Activated CD8-positive, alpha-beta memory T cell treated with anti-CD3 and anti-CD28 coated beads for 36 hours (primary cell): ENCODE data around the gene MUC7. TPM values are rescaled to one million over a fixed set of nuclear protein-coding genes. Genes with fewer than 3 reads are reported as not detected.
"Not testable (repeated sequence)": the region's sequence is repeated elsewhere in the genome, so short reads cannot be mapped to it uniquely, and the experiment has no call there.

ENCODE experiments used
- CTCF ChIA-PET: fragments of 350-600 bp; sonication (Branson Sonifier 250); formaldehyde crosslinking; loops from one replicate; lab custom pipeline; 2021; ENCODE audit warnings: antibody characterized with exemption; lab: Charles Lee
- POLR2A ChIA-PET: fragments of 350-600 bp; sonication (Branson Sonifier 250); formaldehyde crosslinking; loops from one replicate; lab custom pipeline; 2021; ENCODE audit warnings: antibody characterized with exemption; lab: Charles Lee
- total RNA-seq, 2 experiments: library from RNA; stranded (reverse); gene quantifications; one replicate each; pipeline ENCODE4 v1.2.3, GENCODE V29; 2021

Gene MUC7
- not detected for total RNA-seq

GRCh38 chr4:70471897-70472296 lies at the start of gene MUC7:
TSS of gene MUC7 (plus strand) at chr4:70472197. CDS start at chr4:70474022, 1,825 bp downstream.
- POLR2A ChIA-PET: no interaction called here

DNA sequence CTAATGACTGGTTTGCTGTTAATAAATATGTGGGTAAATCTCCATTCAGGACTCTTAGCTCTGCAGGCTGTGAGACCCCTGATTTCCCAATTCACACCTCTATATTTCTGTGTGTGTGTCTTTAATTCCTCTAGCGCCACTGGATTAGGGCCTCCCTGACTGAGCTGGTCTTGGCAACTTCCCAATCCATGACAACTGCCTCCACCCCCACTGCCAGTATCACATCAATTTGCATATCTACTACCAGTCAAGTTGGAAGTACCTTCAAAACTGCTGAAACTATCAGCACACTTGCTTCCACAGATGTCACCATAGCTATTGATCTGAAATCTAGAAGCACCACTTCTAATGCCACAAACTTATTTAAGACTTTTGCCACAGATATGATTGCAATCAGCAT lies 46.7 kb upstream of the MUC7 start:
- ChIA-PET POLR2A (no interaction called here), CTCF (no interaction called here)

More at GRCh38 chr4:70471897-70472296, at the start of gene MUC7:
- CTCF ChIA-PET: no interaction called here

DNA sequence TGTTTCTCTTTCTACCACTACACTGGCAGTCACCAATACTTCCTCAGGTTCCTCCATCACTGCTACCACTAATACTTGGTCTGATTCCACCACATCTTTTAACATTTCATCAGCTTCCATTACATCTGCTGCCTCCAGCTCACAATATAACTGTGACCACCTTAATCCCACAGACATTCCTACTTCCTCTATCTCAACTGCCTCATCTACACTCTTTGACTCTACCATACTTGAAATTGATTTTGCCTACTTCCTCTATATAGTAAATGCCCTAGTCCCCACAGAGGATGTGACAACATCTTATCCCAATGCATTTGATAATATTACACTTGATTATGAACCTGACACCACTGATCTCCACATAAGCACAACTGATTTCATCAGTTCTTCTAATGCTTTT lies 45.2 kb upstream of the MUC7 start:
- POLR2A ChIA-PET: no interaction called here
- CTCF ChIA-PET: no interaction called here

- ChIA-PET CTCF (no interaction called here), POLR2A (no interaction called here)
Observed at GRCh38 chr4:70437197-70437596, 34.8 kb upstream of the MUC7 start.

DNA sequence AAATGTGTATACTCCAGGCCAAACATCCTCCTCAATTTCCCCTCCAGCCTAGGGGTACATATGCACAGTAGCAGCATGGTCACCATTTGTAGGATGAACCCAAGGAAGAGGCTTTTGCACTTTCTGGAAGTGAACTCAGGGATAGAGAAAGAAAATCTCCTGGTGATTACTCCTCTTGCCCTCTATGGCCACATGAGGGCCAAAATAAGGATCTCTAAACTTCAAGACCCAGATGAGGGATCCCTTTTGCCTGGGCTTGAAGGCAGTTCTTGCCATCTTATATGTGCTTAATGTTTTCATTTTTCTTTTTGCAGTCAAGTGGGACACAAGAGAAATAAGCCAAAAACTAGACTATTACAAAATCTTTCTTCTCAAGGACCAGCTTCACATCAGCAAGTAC lies 29.5 kb upstream of the MUC7 start:
- CTCF ChIA-PET: no interaction called here

GRCh38 chr4:70443329-70443728 lies 28.7 kb upstream of the MUC7 start:
- CTCF ChIA-PET: no interaction called here
- POLR2A ChIA-PET: no interaction called here

More for the DNA sequence above, 29.5 kb upstream of the MUC7 start:
- POLR2A ChIA-PET: no interaction called here

GRCh38 chr4:70449220-70449619 lies 22.8 kb upstream of the MUC7 start:
- POLR2A ChIA-PET: no interaction called here
- CTCF ChIA-PET: no interaction called here

DNA sequence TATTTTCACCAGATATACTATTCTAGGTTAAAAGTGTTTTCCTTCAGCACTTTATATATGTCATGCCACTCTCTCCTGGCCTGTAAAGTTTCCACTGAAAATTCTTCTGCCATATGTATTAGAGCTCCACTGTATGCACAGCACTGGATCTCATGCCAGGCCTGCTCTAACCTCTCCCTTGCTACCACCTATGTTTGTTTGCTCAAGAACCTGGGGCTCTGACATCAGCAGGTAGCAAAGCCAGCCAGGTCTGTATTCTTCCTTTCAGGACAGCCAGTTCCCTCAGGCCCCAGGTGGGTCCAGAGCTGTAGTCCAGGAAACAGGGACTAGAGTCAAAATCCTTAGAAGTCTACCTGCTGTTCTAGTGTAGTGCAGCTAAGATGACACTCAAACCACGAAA lies 19.1 kb upstream of the MUC7 start:
- POLR2A ChIA-PET: no interaction called here
- CTCF ChIA-PET: no interaction called here

DNA sequence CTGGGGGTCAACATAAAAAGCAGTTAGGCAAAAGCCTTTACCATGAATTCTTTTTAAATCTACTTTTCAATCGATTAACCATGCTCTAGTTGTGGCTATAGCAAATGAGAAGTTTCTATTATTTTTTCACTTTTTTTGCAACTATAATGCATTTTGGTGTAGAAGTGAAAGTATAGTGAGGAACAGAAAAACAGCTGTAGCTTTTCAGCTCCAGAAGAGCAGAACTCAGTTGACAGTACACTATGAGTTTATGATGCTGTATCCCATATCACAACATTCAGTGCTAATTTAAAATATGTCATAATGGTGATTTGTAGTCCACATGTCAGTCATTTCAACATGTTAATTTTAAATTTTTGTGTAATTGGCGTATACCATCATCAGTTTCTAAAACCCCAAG lies 8.7 kb upstream of the MUC7 start:
- POLR2A ChIA-PET: no interaction called here

DNA sequence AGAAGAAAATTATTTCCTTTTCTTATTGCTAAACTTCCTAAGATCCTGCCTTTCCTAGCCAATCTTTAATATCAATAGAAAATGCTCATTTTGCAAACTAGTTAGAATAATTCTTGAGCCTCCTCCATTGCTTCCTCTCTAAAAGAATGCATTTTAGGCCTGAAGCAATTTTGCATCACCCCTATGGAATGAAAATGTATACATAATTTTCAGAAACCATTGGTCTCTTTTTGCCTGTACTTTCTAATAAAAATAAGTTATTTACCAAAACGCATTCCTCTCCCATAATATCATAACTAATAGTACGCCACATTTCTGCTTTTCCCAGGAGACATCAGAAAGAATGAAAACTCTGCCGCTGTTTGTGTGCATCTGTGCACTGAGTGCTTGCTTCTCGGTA lies 1.7 kb downstream of the MUC7 start:
- POLR2A ChIA-PET: no interaction called here
- CTCF ChIA-PET: no interaction called here

More for the DNA sequence above, 8.7 kb upstream of the MUC7 start:
- CTCF ChIA-PET: no interaction called here

DNA sequence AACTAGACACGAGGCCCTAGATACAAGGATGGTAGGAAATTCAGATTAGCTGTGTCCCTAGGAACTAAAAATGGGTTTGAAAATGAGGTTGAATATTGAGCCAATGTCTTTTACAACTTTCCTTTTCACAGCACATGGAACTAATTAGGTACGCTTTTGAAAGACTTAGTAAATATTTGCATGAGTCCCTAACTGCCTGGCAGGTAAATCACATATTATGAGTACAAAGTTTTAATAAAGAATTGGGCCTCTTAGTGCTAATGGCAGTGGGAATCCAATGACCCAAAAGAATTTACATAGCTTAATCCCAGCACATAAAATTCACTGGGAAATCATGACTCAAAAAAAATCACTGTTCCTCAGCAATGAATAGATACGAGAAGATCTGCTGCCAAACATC lies 16.8 kb downstream of the MUC7 start:
- ChIA-PET POLR2A (no interaction called here), CTCF (no interaction called here)

GRCh38 chr4:70496231-70496630 lies 24.2 kb downstream of the MUC7 start:
- ChIA-PET CTCF (no interaction called here), POLR2A (no interaction called here)

DNA sequence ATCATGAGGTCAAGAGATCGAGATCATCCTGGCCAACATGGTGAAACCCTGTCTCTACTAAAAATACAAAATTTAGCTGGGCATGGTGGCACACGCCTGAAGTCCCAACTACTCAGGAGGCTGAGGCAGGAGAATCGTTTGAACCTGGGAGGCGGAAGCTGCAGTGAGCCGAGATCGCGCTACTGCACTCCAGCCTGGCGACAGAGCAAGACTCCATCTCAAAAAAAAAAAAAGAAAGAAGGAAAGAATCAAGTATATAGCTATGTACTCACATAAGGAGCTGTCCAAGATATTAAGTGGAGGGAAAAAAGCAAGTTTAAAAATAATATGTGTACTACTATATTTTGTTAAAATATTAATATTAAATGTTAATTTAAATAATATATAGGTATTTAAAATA lies 29.8 kb downstream of the MUC7 start:
- CTCF ChIA-PET, POLR2A ChIA-PET: not testable (repeated sequence)

- POLR2A ChIA-PET: no interaction called here
- CTCF ChIA-PET: no interaction called here
Observed at GRCh38 chr4:70504733-70505132, 32.7 kb downstream of the MUC7 start.

DNA sequence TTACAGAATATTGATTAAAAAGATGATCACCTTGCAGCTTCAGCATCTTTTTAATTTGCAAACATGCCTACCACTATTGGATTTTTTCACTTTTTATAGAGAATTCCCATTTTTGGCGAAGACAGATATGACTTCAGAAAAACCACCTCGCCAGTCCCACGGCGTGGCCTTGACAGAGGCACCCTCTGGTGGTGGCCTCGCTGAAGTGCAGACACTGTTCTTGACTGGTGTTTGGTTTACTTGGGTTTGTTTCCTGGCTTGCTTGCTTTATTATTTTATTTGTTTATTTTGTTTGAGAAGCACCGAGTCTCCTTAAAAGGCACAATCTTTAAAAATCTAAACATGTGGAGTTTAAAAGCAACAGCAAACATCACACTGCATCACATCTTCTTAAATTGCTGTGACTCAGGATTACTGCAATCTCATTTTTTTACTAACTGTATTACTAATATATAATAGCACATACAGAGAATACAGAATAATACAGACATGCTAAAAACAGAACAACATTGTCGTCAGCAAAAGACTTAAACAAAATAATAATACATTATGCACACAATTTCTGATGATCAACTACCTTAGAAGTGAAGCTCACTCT lies 33.3 kb downstream of the MUC7 start:
- ChIA-PET CTCF (no interaction called here), POLR2A (no interaction called here)

GRCh38 chr4:70508801-70509200 lies 36.8 kb downstream of the MUC7 start:
- ChIA-PET POLR2A (no interaction called here), CTCF (no interaction called here)

- CTCF ChIA-PET: no interaction called here
- POLR2A ChIA-PET: no interaction called here
Observed at GRCh38 chr4:70511365-70511764, 39.4 kb downstream of the MUC7 start.

DNA sequence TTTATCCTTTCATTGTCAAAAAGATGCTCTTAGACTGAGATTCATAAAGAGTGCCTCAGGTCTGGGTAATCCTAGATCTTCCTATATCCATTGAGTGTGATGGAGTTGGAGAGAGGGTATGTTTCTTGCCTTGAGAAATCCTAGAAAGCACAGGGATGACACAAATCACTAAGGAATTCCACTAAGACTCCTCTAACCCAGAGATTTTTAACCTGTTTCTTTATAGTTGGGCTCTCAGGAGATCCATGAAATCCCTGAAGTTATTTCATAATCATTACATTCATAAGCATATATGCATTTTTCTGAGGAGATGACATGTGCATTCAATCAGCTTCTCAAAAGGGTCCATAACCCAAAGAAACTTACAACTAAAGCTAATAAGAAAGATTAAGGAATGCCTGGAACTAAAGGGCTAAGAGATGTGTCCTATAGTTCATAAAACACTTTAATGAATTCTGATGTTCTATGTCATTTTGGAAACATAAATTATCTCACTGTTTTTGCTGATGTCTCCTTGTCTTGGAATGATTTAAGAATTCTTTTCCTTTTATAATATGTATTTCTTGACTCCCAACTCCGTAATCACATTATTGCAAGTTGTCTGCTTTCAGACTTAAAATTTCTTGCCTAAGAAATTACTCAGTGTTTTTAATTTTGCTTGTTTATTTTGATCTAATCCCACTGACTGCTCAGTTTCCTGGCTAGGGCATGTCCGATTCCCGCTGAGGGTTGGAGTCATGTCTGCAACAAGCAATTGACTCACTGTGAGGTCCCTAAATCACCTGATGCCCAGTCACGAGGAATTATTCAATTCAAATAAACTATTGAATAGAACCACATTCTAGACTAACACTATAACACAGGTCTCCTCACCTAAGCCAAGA lies 43.6 kb downstream of the MUC7 start:
- ChIA-PET POLR2A (no interaction called here), CTCF (no interaction called here)

- POLR2A ChIA-PET: no interaction called here
- CTCF ChIA-PET: no interaction called here
Observed at GRCh38 chr4:70518269-70518668, 46.3 kb downstream of the MUC7 start, which contains the start of gene AMTN. TSS of gene AMTN (plus strand) at chr4:70518569. CDS start at chr4:70518778, 209 bp downstream.

DNA sequence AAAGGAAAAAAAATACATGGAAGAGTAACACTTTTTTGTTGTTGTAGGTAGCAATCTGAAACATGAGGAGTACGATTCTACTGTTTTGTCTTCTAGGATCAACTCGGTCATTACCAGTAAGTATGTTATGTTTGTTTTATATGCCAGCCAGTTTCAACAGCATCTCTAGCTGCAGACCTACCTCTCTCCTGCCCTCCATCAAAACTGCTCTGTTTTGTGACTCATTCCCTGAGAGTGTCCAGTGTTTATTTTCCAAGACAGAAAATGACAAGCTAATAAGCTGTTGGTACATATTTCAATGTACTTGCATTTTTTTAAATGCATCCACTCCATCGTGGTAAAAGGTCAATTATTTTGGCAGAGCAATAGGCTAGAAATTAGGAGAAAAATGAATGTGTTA lies 46.7 kb downstream of the MUC7 start:
- CTCF ChIA-PET: no interaction called here
- POLR2A ChIA-PET: no interaction called here

DNA sequence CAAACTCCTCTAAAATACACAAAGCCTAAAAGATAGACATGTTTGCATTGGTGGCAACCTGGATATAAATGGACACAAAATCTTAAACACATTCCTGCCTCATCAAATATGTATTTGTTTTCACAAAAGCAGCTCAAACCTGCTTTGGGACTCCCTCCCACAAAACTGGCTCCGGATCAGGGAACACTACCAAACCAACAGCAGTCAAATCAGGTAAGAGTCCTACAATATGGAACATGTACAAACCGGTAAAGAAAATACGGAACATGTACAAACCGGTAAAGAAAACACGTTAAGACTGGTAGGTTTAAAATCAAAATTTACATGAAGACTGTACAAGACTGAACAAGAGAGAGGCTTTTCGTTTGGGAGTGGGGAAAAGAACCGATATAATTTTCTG lies 50.6 kb downstream of the MUC7 start:
- CTCF ChIA-PET: no interaction called here
- POLR2A ChIA-PET: no interaction called here
